Measurements from ENCODE around the gene PELI2. TPM values are rescaled to one million over a fixed set of nuclear protein-coding genes. Genes with fewer than 3 reads are reported as not detected.

Gene PELI2
- total RNA-seq, 2 experiments from 2014 or later = 6.2 to 7.8 TPM

- no peaks in the 10 kb centered on the region for H3K36me3 Mint-ChIP-seq (ENCODE audit: low read depth)
- CTCF ChIA-PET = no interaction called here
- no peak overlapping the region for H3K4me3 Mint-ChIP-seq
- intact Hi-C loops (cut with micrococcal nuclease) = no loop called here
- DNase-seq = no peak
- no peak overlapping the region for H3K27ac Mint-ChIP-seq
- no peaks in the 10 kb centered on the region for H3K27me3 Mint-ChIP-seq (ENCODE audit: low read depth)
- no peaks in the 10 kb centered on the region for H3K4me1 Mint-ChIP-seq (ENCODE audit: low read depth)
- no peaks in the 10 kb centered on the region for H3K9me3 Mint-ChIP-seq
These were observed 204.3 kb downstream of the PELI2 start for GRCh38 chr14:56322531-56322930.

GRCh38 chr14:56324454-56324853 is 206.2 kb downstream of the PELI2 start:
- CTCF ChIA-PET = no interaction called here
- Mint-ChIP-seq H3K27ac (no peak overlapping the region), H3K9me3 (no peaks in the 10 kb centered on the region), H3K27me3 (ENCODE audit: low read depth) (no peaks in the 10 kb centered on the region), H3K4me1 (ENCODE audit: low read depth) (no peaks in the 10 kb centered on the region), H3K36me3 (ENCODE audit: low read depth) (no peaks in the 10 kb centered on the region), H3K4me3 (no peak overlapping the region)
- DNase-seq = no peak
- intact Hi-C loops (cut with micrococcal nuclease) = no loop called here

- CTCF ChIA-PET = interaction anchor here (1.1 kb wide), 1 partner anchor 149 kb away, joined by 3 read pairs; no protein-coding TSS in a partner anchor
- no peaks in the 10 kb centered on the region for H3K27me3 Mint-ChIP-seq (ENCODE audit: low read depth)
- H3K9me3 Mint-ChIP-seq = no peaks in the 10 kb centered on the region
- no peak for DNase-seq
- no peaks in the 10 kb centered on the region for H3K36me3 Mint-ChIP-seq (ENCODE audit: low read depth)
- H3K4me3 Mint-ChIP-seq = no peak overlapping the region
- no peak overlapping the region for H3K27ac Mint-ChIP-seq
- intact Hi-C loops (cut with micrococcal nuclease) = no loop called here
- H3K4me1 Mint-ChIP-seq (ENCODE audit: low read depth) = no peaks in the 10 kb centered on the region
These were observed 206.9 kb downstream of the PELI2 start for GRCh38 chr14:56324856-56325699.

GRCh38 chr14:56328021-56328420 is 209.8 kb downstream of the PELI2 start:
- CTCF ChIA-PET = no interaction called here
- H3K36me3 Mint-ChIP-seq (ENCODE audit: low read depth) = no peaks in the 10 kb centered on the region
- no peaks in the 10 kb centered on the region for H3K27me3 Mint-ChIP-seq (ENCODE audit: low read depth)
- peaks cover 5% of the 10 kb centered on the region for H3K4me1 Mint-ChIP-seq (ENCODE audit: low read depth)
- no peak overlapping the region for H3K4me3 Mint-ChIP-seq
- no peaks in the 10 kb centered on the region for H3K9me3 Mint-ChIP-seq
- H3K27ac Mint-ChIP-seq = no peak overlapping the region
- DNase-seq = no peak
- intact Hi-C loops (cut with micrococcal nuclease) = no loop called here

- Mint-ChIP-seq H3K4me3 (no peak overlapping the region), H3K4me1 (ENCODE audit: low read depth) (peaks cover 8% of the 10 kb centered on the region), H3K27ac (no peak overlapping the region), H3K9me3 (no peaks in the 10 kb centered on the region), H3K36me3 (ENCODE audit: low read depth) (no peaks in the 10 kb centered on the region), H3K27me3 (ENCODE audit: low read depth) (no peaks in the 10 kb centered on the region)
- CTCF ChIA-PET = no interaction called here
- intact Hi-C loops (cut with micrococcal nuclease) = no loop called here
- no peak for DNase-seq
These were observed 213.5 kb downstream of the PELI2 start for GRCh38 chr14:56331592-56332216.

GRCh38 chr14:56333359-56334292 is 215.4 kb downstream of the PELI2 start:
- Mint-ChIP-seq H3K27ac (no peak overlapping the region), H3K27me3 (ENCODE audit: low read depth) (no peaks in the 10 kb centered on the region), H3K4me3 (no peak overlapping the region), H3K9me3 (no peaks in the 10 kb centered on the region), H3K4me1 (ENCODE audit: low read depth) (peaks cover 8% of the 10 kb centered on the region), H3K36me3 (ENCODE audit: low read depth) (no peaks in the 10 kb centered on the region)
- CTCF ChIA-PET = interaction anchor here (0.6 kb wide), 1 partner anchor 456 kb away, joined by 4 read pairs; no protein-coding TSS in a partner anchor
- DNase-seq = no peak
- intact Hi-C loops (cut with micrococcal nuclease) = no loop called here

- Mint-ChIP-seq H3K4me3 (no peak overlapping the region), H3K27ac (no peak overlapping the region), H3K9me3 (no peaks in the 10 kb centered on the region), H3K27me3 (ENCODE audit: low read depth) (no peaks in the 10 kb centered on the region), H3K4me1 (ENCODE audit: low read depth) (peaks cover 8% of the 10 kb centered on the region), H3K36me3 (ENCODE audit: low read depth) (no peaks in the 10 kb centered on the region)
- CTCF ChIA-PET = interaction anchor here (0.6 kb wide), 1 partner anchor 457 kb away, joined by 4 read pairs; no protein-coding TSS in a partner anchor
- no peak for DNase-seq
- intact Hi-C loops (cut with micrococcal nuclease) = no loop called here
These were observed 216.2 kb downstream of the PELI2 start for GRCh38 chr14:56334458-56334857.

- Mint-ChIP-seq H3K4me3 (no peak overlapping the region), H3K27ac (no peak overlapping the region)
- CTCF ChIA-PET = interaction anchor here (1.1 to 1.5 kb wide), 3 partner anchors 41 to 892 kb away, joined by 3 to 5 read pairs (median 3); no protein-coding TSS in a partner anchor
These were observed 220.5 kb downstream of the PELI2 start for GRCh38 chr14:56338674-56339073.

GRCh38 chr14:56339855-56340701 is 221.9 kb downstream of the PELI2 start:
- peak; percentile 75 for DNase-seq
- Mint-ChIP-seq H3K27ac (no peak overlapping the region), H3K9me3 (no peaks in the 10 kb centered on the region), H3K4me1 (ENCODE audit: low read depth) (no peaks in the 10 kb centered on the region), H3K36me3 (ENCODE audit: low read depth) (no peaks in the 10 kb centered on the region), H3K4me3 (no peak overlapping the region), H3K27me3 (ENCODE audit: low read depth) (no peaks in the 10 kb centered on the region)
- CTCF ChIA-PET = interaction anchor here (0.8 to 1.9 kb wide), 10 partner anchors 134 to 744 kb away, joined by 3 to 12 read pairs (median 4); partner anchors contain the start of gene PELI2
- intact Hi-C loops (cut with micrococcal nuclease) = loop anchor here (1.0 to 10.0 kb wide), 7 partner anchors 135 to 901 kb away; no protein-coding TSS in a partner anchor

More at GRCh38 chr14:56338674-56339073, 220.5 kb downstream of the PELI2 start:
- no peaks in the 10 kb centered on the region for H3K9me3 Mint-ChIP-seq
- H3K27me3 Mint-ChIP-seq (ENCODE audit: low read depth) = no peaks in the 10 kb centered on the region
- no peak for DNase-seq
- no peaks in the 10 kb centered on the region for H3K36me3 Mint-ChIP-seq (ENCODE audit: low read depth)
- peaks cover 1% of the 10 kb centered on the region for H3K4me1 Mint-ChIP-seq (ENCODE audit: low read depth)
- intact Hi-C loops (cut with micrococcal nuclease) = no loop called here

GRCh38 chr14:56340932-56341331 is 222.7 kb downstream of the PELI2 start:
- H3K27ac Mint-ChIP-seq = no peak overlapping the region
- H3K27me3 Mint-ChIP-seq (ENCODE audit: low read depth) = no peaks in the 10 kb centered on the region
- no peaks in the 10 kb centered on the region for H3K9me3 Mint-ChIP-seq
- no peak for DNase-seq
- H3K4me1 Mint-ChIP-seq (ENCODE audit: low read depth) = no peaks in the 10 kb centered on the region
- intact Hi-C loops (cut with micrococcal nuclease) = loop anchor here (1.0 to 10.0 kb wide), 7 partner anchors 134 to 902 kb away; no protein-coding TSS in a partner anchor
- H3K36me3 Mint-ChIP-seq (ENCODE audit: low read depth) = no peaks in the 10 kb centered on the region
- H3K4me3 Mint-ChIP-seq = no peak overlapping the region
- CTCF ChIA-PET = interaction anchor here (0.8 to 1.9 kb wide), 7 partner anchors 134 to 609 kb away, joined by 3 to 12 read pairs (median 4); partner anchors contain the start of gene PELI2
